ENCODE data around the gene PCDHB2.
A peak's percentile ranks its signal among the peaks of the same experiment; 100 is the strongest.
"Not testable (repeated sequence)": the region's sequence is repeated elsewhere in the genome, so short reads cannot be mapped to it uniquely, and the experiment has no call there.

PCDHB2 gene

GRCh38 chr5:141094481-141095262, at the start of gene PCDHB2:
PCDHB2 (plus strand) TSS chr5:141094615; CDS start chr5:141094791, 176 bp downstream.
- DNase-seq: no peak

- no peak for DNase-seq
These were observed 43.5 kb upstream of the PCDHB2 start, which contains the start of gene PCDHB1 for GRCh38 chr5:141050622-141051520. PCDHB1 (plus strand) TSS chr5:141051374; CDS start chr5:141051471, 97 bp downstream.

- DNase-seq: no peak
These were observed 42.9 kb upstream of the PCDHB2 start for GRCh38 chr5:141051521-141051866.

GRCh38 chr5:141077826-141078225, 16.6 kb upstream of the PCDHB2 start:
- no peak for DNase-seq

GRCh38 chr5:141082228-141082627, 12.2 kb upstream of the PCDHB2 start:
- no peak for DNase-seq

GRCh38 chr5:141084487-141084989, 9.9 kb upstream of the PCDHB2 start:
- DNase-seq: peak; percentile 19

GRCh38 chr5:141095263-141095641, 837 bp downstream of the PCDHB2 start:
- no peak for DNase-seq

- not testable (repeated sequence) for DNase-seq
These were observed 1.8 kb downstream of the PCDHB2 start for GRCh38 chr5:141096181-141096580.

GRCh38 chr5:141096586-141096985, 2.2 kb downstream of the PCDHB2 start:
- not testable (repeated sequence) for DNase-seq

GRCh38 chr5:141100243-141100805, 5.9 kb downstream of the PCDHB2 start, which contains the start of gene PCDHB3:
PCDHB3 (plus strand) TSS chr5:141100473; CDS start chr5:141100650, 177 bp downstream.
- no peak for DNase-seq

GRCh38 chr5:141101059-141101458, 6.6 kb downstream of the PCDHB2 start:
- DNase-seq: no peak

- DNase-seq: not testable (repeated sequence)
These were observed 7.7 kb downstream of the PCDHB2 start for GRCh38 chr5:141102070-141102469.

GRCh38 chr5:141102471-141102870, 8.1 kb downstream of the PCDHB2 start:
- not testable (repeated sequence) for DNase-seq

GRCh38 chr5:141105350-141105749, 10.9 kb downstream of the PCDHB2 start:
- no peak for DNase-seq

GRCh38 chr5:141119250-141119649, 24.8 kb downstream of the PCDHB2 start:
- no peak for DNase-seq

- DNase-seq: no peak
These were observed 27.1 kb downstream of the PCDHB2 start, which contains the start of gene PCDHB4 for GRCh38 chr5:141121563-141121962. PCDHB4 (plus strand) TSS chr5:141121818; CDS start chr5:141121999, 181 bp downstream.

- no peak for DNase-seq
These were observed 27.6 kb downstream of the PCDHB2 start for GRCh38 chr5:141121985-141122384.

- not testable (repeated sequence) for DNase-seq
These were observed 29.2 kb downstream of the PCDHB2 start for GRCh38 chr5:141123396-141124135.

- no peak for DNase-seq
These were observed 32.9 kb downstream of the PCDHB2 start for GRCh38 chr5:141127305-141127704.

- DNase-seq: no peak
These were observed 40.8 kb downstream of the PCDHB2 start, which contains the start of gene PCDHB5 for GRCh38 chr5:141135030-141135717. PCDHB5 (plus strand) TSS chr5:141135206; CDS start chr5:141135435, 229 bp downstream.

GRCh38 chr5:141135718-141136266, 41.4 kb downstream of the PCDHB2 start:
- no peak for DNase-seq

All from CD4-positive, alpha-beta T cell treated with Interferon gamma for 1 hour (primary cell).